H7 (cell line): ENCODE data around the gene UNKL. TPM values are rescaled to one million over a fixed set of nuclear protein-coding genes. Genes with fewer than 3 reads are reported as not detected.

Experiments used
- DNase-seq: peaks from one replicate; pipeline ENCODE4 v3.0.0; 2012
- H3K27me3 ChIP-seq: 2 replicates; pipeline ENCODE4 v1.6.0; 2011; ENCODE audit warnings: mild to moderate bottlenecking, low read length; ENCODE audit not compliant: control insufficient read depth, insufficient read depth
- H3K36me3 ChIP-seq: replicated peaks from 2 replicates; pipeline ENCODE4 v1.5.1; 2011; ENCODE audit warnings: low read length; ENCODE audit not compliant: control insufficient read depth, insufficient read depth
- H3K4me3 ChIP-seq: 2 replicates; pipeline ENCODE4 v1.5.1; 2011; ENCODE audit warnings: low read depth, mild to moderate bottlenecking, control low read depth, low read length, moderate library complexity; ENCODE audit not compliant: insufficient read depth
- total RNA-seq: library from RNA; depleted of rRNA; stranded (reverse); fragments of >200 nt; shearing (Covaris generic); gene quantifications from 2 replicates; pipeline ENCODE4 v1.2.3, GENCODE V29; 2014

UNKL gene
- total RNA-seq, 1 experiment from 2014 or later, result 22.0 TPM

- H3K36me3 ChIP-seq, result peaks cover 2% of the 10 kb centered on the region
- no peak overlapping the region for H3K4me3 ChIP-seq
- no peak for DNase-seq
- H3K27me3 ChIP-seq, result no peaks in the 10 kb centered on the region
Measured at GRCh38 chr16:1374418-1375297, 39.8 kb downstream of the UNKL start.

GRCh38 chr16:1372292-1372950 is 42.1 kb downstream of the UNKL start:
- Histone ChIP-seq H3K4me3 (no peak overlapping the region), H3K36me3 (peaks cover 2% of the 10 kb centered on the region), H3K27me3 (no peaks in the 10 kb centered on the region)
- no peak for DNase-seq

GRCh38 chr16:1371054-1371978 is 43.2 kb downstream of the UNKL start:
- no peak for DNase-seq
- no peak overlapping the region for H3K4me3 ChIP-seq
- no peaks in the 10 kb centered on the region for H3K27me3 ChIP-seq
- H3K36me3 ChIP-seq, result peaks cover 2% of the 10 kb centered on the region

- no peak overlapping the region for H3K4me3 ChIP-seq
- H3K36me3 ChIP-seq, result peaks cover 8% of the 10 kb centered on the region
- no peaks in the 10 kb centered on the region for H3K27me3 ChIP-seq
- no peak for DNase-seq
Measured at GRCh38 chr16:1367486-1368174, 46.9 kb downstream of the UNKL start.

GRCh38 chr16:1366712-1367299 is 47.7 kb downstream of the UNKL start:
- DNase-seq, result no peak
- Histone ChIP-seq H3K36me3 (peaks cover 13% of the 10 kb centered on the region), H3K27me3 (no peaks in the 10 kb centered on the region), H3K4me3 (no peak overlapping the region)

GRCh38 chr16:1366060-1366711 is 48.3 kb downstream of the UNKL start:
- no peak overlapping the region for H3K4me3 ChIP-seq
- no peak for DNase-seq
- no peaks in the 10 kb centered on the region for H3K27me3 ChIP-seq
- peaks cover 13% of the 10 kb centered on the region for H3K36me3 ChIP-seq

- DNase-seq, result no peak
- Histone ChIP-seq H3K27me3 (no peaks in the 10 kb centered on the region), H3K36me3 (peaks cover 11% of the 10 kb centered on the region), H3K4me3 (no peak overlapping the region)
Measured at GRCh38 chr16:1364510-1364909, 50.0 kb downstream of the UNKL start.

GRCh38 chr16:1363501-1364041 is 50.9 kb downstream of the UNKL start:
- H3K36me3 ChIP-seq, result peaks cover 11% of the 10 kb centered on the region
- H3K27me3 ChIP-seq, result no peaks in the 10 kb centered on the region
- no peak overlapping the region for H3K4me3 ChIP-seq
- DNase-seq, result peak; percentile 98

GRCh38 chr16:1362807-1363206 is 51.7 kb downstream of the UNKL start:
- Histone ChIP-seq H3K4me3 (no peak overlapping the region), H3K36me3 (peaks cover 11% of the 10 kb centered on the region), H3K27me3 (no peaks in the 10 kb centered on the region)
- DNase-seq, result no peak

GRCh38 chr16:1361685-1362360 is 52.7 kb downstream of the UNKL start:
- Histone ChIP-seq H3K36me3 (peaks cover 11% of the 10 kb centered on the region), H3K4me3 (no peak overlapping the region)
- no peak for DNase-seq

GRCh38 chr16:1357906-1358566 is 56.5 kb downstream of the UNKL start:
- H3K27me3 ChIP-seq, result no peaks in the 10 kb centered on the region
- peaks cover 9% of the 10 kb centered on the region for H3K36me3 ChIP-seq
- DNase-seq, result no peak
- H3K4me3 ChIP-seq, result no peak overlapping the region

More at GRCh38 chr16:1361685-1362360, 52.7 kb downstream of the UNKL start:
- H3K27me3 ChIP-seq, result no peaks in the 10 kb centered on the region
